GM19372 (cell line): ENCODE results near the gene FRY.
"Not testable (repeated sequence)": the region's sequence is repeated elsewhere in the genome, so short reads cannot be mapped to it uniquely, and the experiment has no call there.

ENCODE experiments used
- ATAC-seq: cut with Tn5 transposase; IDR thresholded peaks from one replicate; pipeline ENCODE4 v1.9.1; 2021; ENCODE audit warnings: mild to moderate bottlenecking, low read depth, moderate library complexity; ENCODE audit not compliant: unreplicated experiment

FRY gene

GRCh38 chr13:32031025-32031814 is at the start of gene FRY:
Gene FRY, plus strand, starts transcription at chr13:32031774. Its CDS starts 22 bp downstream, at chr13:32031796.
- ATAC-seq = peak; percentile 76

DNA sequence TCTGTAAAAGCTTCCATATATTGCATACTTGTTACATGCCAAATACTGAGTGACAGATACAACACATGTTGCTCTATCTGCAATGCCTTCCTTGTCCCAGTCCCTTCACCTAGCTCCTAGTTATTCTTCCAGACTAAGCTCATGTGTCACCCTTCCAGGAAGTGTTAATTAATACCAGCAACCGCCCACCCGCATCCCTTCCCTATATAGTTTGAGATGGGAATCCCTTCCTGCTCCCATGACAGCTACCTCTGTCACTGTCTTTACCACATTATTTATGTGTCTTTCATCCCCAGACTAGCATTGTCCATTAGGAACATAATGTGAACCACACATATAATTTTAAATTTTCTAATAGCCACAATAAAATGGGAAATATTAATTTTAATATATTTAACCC is 49.5 kb upstream of the FRY start:
- no peak for ATAC-seq

- ATAC-seq = no peak
Observed at GRCh38 chr13:31982540-31982939, 49.0 kb upstream of the FRY start.

DNA sequence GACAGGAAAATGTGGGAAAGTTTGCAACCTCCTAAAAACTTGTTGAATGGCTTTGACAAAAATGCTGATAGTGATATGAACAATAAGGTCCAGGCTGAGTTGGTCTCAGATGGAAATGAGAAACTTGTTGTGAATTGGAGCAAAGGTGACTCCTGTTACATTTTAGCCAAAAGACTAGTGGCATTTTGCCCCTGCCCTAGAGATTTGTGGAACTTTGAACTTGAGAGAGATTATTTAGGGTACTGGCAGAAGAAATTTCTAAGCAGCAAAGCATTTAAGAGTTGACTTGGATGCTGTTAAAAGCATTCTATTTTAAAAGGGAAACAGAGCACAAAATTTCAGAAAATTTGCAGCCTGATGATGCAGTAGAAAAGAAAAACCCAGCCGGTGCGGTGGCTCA is 47.9 kb upstream of the FRY start:
- not testable (repeated sequence) for ATAC-seq

DNA sequence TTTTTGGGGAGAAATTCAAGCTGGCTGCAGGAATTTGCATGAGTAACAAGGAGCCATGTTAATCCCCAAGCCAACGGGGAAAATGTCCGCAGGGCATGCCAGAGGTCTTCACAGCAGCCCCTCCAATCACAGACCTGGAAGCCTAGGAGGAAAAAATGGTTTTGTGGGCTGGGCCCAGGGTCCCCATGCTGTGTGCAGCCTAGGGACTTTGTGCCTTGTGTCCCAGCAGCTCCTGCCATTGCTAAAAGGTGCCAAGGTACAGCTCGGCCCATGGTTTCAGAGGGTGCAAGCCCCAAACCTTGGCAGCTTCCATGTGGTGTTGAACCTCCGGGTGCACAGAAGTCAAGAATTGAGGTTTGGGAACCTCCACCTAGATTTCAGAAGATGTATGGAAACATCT is 47.2 kb upstream of the FRY start:
- not testable (repeated sequence) for ATAC-seq

DNA sequence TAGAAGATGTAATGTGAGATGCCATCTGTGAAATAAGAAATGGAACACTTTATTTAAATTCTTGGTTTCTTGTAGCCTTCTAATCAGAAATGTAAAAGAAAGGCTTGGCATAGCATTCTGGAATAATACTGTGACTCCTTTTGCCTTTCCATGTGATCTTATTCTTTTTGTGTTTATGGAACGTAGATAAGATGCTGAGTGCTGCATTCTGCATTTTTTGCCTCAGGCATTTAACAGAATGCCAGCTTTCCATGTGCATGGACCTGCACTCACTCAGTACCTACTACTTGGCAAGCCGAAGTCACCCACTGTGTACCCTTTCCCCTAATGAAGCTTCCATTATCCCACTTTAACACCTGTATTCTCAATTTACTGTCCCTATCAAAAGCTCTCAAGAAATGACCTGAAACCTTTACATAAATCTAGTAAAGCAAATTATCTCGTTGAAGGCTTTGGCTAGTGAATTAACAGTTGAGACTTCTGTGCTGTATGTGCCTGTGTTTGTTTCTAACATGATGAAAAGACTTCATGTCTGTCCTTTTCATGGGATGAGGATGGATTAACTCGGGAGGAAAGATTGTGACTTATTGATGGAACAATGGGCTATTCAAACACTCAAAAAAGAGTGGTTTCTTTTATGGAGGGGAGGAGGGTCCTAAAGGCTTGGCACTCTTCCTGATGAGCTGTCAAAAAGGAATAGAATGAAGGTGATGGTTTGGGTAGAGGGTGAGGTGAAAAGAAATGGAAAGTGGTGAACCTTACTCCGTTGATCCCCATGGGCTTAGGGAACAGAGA is 44.7 kb upstream of the FRY start:
- no peak for ATAC-seq

DNA sequence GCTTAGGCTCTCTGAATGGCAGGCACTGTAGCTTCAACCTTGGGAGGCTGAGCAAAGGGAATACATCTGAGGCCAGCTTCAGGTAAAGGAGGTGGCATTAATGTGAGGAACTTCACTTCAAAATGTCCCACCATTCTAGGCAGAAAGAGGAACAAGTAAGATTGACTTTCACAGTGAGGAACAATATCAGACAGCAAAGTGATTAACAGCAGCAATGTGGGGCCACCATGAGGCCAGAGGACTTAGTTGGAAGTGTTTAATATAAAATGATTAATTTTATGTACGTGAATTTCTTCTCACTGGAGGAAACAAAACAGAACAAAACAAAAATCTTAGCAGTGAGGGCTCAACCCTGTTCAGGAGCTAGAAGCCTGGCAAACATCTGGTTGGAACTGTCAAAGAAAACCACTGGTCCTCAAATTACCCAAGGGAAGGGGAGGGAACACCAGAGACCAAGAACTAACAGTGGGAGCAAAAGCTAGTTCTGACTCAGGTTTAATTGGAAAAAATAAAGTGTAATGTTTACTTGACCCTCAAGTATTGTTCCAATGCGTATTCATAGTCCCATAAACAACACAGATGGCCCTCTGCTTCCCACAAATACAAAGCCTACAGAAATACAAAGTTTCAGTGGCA is 43.9 kb upstream of the FRY start:
- no peak for ATAC-seq

GRCh38 chr13:31994367-31994766 is 37.2 kb upstream of the FRY start:
- not testable (repeated sequence) for ATAC-seq

DNA sequence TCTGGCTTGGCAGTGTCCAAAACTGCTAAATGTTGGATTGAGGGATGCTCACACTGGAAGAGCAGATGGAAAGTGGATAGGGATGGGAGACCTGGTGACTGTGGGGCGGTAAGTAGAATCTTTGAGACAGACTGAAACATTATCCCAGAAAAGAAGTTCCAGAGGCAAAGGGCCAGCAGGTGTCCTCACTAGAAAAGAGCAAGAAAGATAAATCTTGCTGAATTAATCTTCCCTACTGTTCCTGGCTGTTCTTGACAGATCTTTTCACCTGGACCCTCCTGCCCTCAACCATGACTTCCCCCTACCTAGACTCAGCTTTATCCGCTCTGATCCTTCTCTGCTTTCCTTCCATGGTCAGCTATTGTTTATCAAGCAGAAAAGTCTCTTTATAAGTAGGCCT is 35.0 kb upstream of the FRY start:
- no peak for ATAC-seq

- no peak for ATAC-seq
Observed at GRCh38 chr13:31997641-31998040, 33.9 kb upstream of the FRY start.

DNA sequence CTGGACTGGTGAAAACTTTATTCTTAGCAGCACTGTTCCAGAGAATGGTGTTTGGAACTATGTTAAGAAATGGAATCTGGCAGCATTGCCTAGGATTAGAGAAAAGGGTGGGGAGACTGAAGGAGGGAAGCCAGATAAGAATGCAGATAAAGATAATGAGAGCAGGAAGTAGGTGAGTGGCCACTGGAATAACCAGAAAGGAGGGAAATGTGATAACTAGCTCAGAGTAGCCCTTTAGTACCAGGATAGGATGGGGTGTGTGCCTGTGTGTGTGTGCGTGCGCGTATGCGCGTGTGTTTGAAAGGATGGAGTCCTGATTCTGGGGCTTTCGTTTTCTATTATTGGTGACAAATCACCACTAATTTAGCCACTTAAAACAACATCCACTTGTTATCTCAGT is 33.4 kb upstream of the FRY start:
- no peak for ATAC-seq

DNA sequence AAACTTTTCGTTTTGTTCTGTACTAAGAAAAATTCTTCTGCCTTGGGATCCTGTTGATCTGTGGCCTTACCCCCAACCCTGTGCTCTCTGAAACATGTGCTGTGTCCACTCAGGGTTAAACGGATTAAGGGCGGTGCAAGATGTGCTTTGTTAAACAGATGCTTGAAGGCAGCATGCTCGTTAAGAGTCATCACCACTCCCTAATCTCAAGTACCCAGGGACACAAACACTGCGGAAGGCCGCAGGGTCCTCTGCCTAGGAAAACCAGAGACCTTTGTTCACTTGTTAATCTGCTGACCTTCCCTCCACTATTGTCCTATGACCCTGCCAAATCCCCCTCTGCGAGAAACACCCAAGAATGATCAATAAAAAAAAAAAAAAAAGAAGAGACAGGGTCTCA is 30.8 kb upstream of the FRY start:
- not testable (repeated sequence) for ATAC-seq

- peak; percentile 89 for ATAC-seq
Observed at GRCh38 chr13:32001154-32001768, 30.3 kb upstream of the FRY start.

GRCh38 chr13:32001769-32002168 is 29.8 kb upstream of the FRY start:
- ATAC-seq = no peak

- ATAC-seq = no peak
Observed at GRCh38 chr13:32002873-32003272, 28.7 kb upstream of the FRY start.

GRCh38 chr13:32007494-32007893 is 24.1 kb upstream of the FRY start:
- no peak for ATAC-seq

GRCh38 chr13:32008518-32009175 is 22.9 kb upstream of the FRY start:
- no peak for ATAC-seq

GRCh38 chr13:32009362-32009761 is 22.2 kb upstream of the FRY start:
- ATAC-seq = no peak

DNA sequence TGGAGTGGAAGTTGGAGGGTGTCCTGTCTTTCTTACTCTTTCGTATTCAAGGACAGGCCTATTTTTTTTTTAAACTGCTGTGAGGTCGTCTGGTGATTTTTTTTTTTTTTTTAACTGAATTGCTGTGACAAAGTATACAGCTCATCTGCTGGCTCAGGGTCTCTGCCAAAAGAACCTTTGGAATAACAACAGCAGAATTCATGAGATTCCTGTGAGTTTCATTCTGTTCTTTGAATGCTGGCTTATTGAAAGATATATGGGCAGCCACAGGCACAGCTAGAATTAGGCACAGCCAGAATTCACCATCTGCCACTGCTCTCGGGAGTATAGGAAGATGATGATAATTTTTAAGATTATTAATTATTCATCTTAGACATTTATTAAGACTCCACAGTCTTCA is 21.4 kb upstream of the FRY start:
- ATAC-seq = no peak

DNA sequence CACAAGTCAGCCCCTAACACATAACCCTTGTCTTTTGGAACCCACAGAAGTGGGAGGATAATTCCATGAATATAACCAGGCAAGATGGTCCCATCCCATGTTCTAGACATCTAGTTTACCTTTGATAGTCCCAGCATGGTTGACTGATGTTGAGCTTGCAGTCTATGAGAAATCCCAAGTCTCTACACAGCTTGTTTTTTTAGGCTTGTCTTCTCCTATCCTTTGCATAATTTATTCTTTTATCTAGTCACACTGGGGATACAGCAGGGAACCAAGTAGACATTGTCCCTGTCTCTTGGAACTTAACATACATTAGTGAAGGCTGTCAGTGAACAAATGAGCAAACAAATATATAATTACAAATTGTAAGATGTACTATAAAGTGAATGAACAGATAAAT is 19.6 kb upstream of the FRY start:
- ATAC-seq = no peak
